OCI-LY7 (cell line): ENCODE data around the gene PIP4P1. TPM values are rescaled to one million over a fixed set of nuclear protein-coding genes. Genes with fewer than 3 reads are reported as not detected.
A peak's percentile ranks its signal among the peaks of the same experiment; 100 is the strongest.

Source experiments
- BruUV-seq: library from RNA; stranded (reverse); fragments of 400-500 nt; replicated peaks from 2 replicates; lab custom pipeline; 2021; lab: Mats Ljungman, UMichigan
- CTCF ChIA-PET: fragments of 300-600 bp; sonication (Branson Sonifier 250); formaldehyde crosslinking; loops from one replicate; lab custom pipeline; 2022; ENCODE audit warnings: antibody characterized with exemption; ENCODE audit not compliant: unreplicated experiment; lab: Charles Lee
- POLR2A ChIA-PET: fragments of 300-600 bp; sonication (Branson Sonifier 250); formaldehyde crosslinking; loops from one replicate; lab custom pipeline; 2022; ENCODE audit warnings: antibody characterized with exemption; lab: Charles Lee
- DNase-seq: peaks from one replicate; pipeline ENCODE4 v3.0.0-alpha.2; 2015; ENCODE audit warnings: low spot score
- H2AFZ ChIP-seq: fragments of 200-600 bp; sonication (generic), shearing (Covaris generic); 2 replicates; pipeline ENCODE4 v1.6.1; 2014; ENCODE audit warnings: mild to moderate bottlenecking, antibody characterized with exemption, low read length, moderate library complexity
- H3K27ac ChIP-seq: fragments of 200-600 bp; sonication (generic); 2 replicates; pipeline ENCODE4 v1.5.1; 2014; ENCODE audit warnings: mixed run types, low read depth, mild to moderate bottlenecking, moderate library complexity, low read length, inconsistent platforms; ENCODE audit not compliant: poor library complexity, severe bottlenecking
- H3K36me3 ChIP-seq: fragments of 200-600 bp; sonication (generic); 2 replicates; pipeline ENCODE4 v1.6.1; 2014; ENCODE audit warnings: mild to moderate bottlenecking, antibody characterized with exemption, low read length, moderate library complexity, mixed read lengths; ENCODE audit not compliant: insufficient read depth
- H3K4me1 ChIP-seq: fragments of 200-600 bp; sonication (generic); 2 replicates; pipeline ENCODE4 v1.5.1; 2014; ENCODE audit warnings: mild to moderate bottlenecking, low read length; ENCODE audit not compliant: insufficient read depth, poor library complexity, severe bottlenecking
- H3K4me2 ChIP-seq: fragments of 200-600 bp; sonication (generic); 2 replicates; pipeline ENCODE4 v1.6.1; 2014; ENCODE audit warnings: mild to moderate bottlenecking, low read length
- H3K4me3 ChIP-seq: fragments of 200-600 bp; sonication (generic); 2 replicates; pipeline ENCODE4 v1.5.1; 2014; ENCODE audit warnings: mild to moderate bottlenecking, low read depth, low read length; ENCODE audit not compliant: poor library complexity, severe bottlenecking
- H3K79me2 ChIP-seq: fragments of 200-600 bp; sonication (generic); 2 replicates; pipeline ENCODE4 v1.6.1; 2016; ENCODE audit warnings: low read depth, mild to moderate bottlenecking, low read length, moderate library complexity, mixed read lengths; ENCODE audit not compliant: insufficient read depth
- H3K9me2 ChIP-seq: fragments of 200-600 bp; sonication (generic); 2 replicates; pipeline ENCODE4 v1.6.1; 2016; ENCODE audit warnings: mild to moderate bottlenecking, low read length, mixed read lengths; ENCODE audit not compliant: insufficient read depth
- H3K9me3 ChIP-seq: fragments of 200-600 bp; sonication (generic); 2 replicates; pipeline ENCODE4 v1.6.1; 2014; ENCODE audit warnings: mild to moderate bottlenecking, mixed run types, low read length, mixed read lengths
- H4K20me1 ChIP-seq: fragments of 200-600 bp; sonication (generic); 2 replicates; pipeline ENCODE4 v1.6.1; 2014; ENCODE audit warnings: mild to moderate bottlenecking, antibody characterized with exemption, low read length, moderate library complexity, mixed read lengths; ENCODE audit not compliant: insufficient read depth
- EZH2phosphoT487 ChIP-seq: fragments of 200-600 bp; sonication (generic); IDR thresholded peaks from 2 replicates; pipeline ENCODE4 v1.6.1; 2018; ENCODE audit warnings: low read depth, borderline replicate concordance, mild to moderate bottlenecking, mixed run types, antibody characterized with exemption, low read length, moderate library complexity, mixed read lengths
- intact Hi-C: fragments of 100-400 bp; cut with micrococcal nuclease; formaldehyde crosslinking; loops from one replicate; pipeline ENCODE4 v1.10.0; 2022; ENCODE audit not compliant: unreplicated experiment
- total RNA-seq, 2 experiments: library from RNA; depleted of rRNA in 1 of 2; stranded (reverse); fragments of >200 nt in 1 of 2; shearing (Covaris generic) in 1 of 2; gene quantifications; 2 replicates each; pipeline ENCODE4 v1.2.3, GENCODE V29; 2014 to 2022
- TF ChIP-seq, protein P1 (sequence below): fragments of 200-600 bp; sonication (generic); conservative IDR thresholded peaks from 2 replicates; pipeline ENCODE4 v1.5.1; 2014; ENCODE audit warnings: mild to moderate bottlenecking, antibody characterized with exemption, low read length, moderate library complexity, mixed read lengths

PIP4P1 gene
- total RNA-seq, 2 experiments from 2014 or later, result 26.9 to 44.7 TPM

DNA sequence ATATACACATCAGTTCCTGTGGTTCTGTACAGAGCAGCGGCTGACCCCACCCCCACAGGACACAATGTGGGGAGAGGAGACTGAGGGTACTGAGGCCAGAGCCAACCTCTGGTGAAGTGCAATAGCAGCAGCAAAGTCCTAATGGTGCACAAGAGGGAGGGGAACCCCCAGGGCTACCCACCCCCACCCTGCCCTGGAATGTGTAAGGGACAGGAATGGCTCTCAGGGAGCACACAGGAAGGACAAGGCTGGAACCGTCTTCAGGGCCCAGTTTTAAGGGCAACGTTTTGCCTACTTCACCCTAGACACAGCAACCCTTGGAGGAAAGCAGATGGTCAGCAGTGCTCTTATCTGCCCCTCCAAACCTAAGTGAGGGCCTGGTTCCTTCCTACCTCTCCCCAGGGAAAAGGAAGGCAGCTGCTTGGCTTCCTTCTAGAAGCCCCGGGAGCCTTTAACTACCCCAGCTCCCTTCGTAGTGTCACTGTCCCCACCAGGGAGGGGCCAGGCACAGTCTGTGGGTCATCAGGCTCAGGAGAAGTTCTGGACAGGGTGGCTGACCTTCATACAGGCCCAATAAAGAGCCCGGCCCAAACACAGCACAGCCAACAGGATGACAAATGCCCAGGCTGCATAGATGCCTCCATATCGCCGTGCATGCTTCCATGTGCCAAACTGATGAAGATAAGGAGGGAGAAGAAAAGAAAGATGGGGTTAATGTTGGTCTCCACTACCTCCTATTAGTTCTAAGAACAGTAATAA is 3.0 kb downstream of the PIP4P1 start:
- peaks cover 49% of the 10 kb centered on the region for H3K36me3 ChIP-seq
- H3K4me2 ChIP-seq, result peak overlapping the region; percentile 88; the same call in 1 of the 2 replicates
- TF ChIP-seq, protein P1, sequence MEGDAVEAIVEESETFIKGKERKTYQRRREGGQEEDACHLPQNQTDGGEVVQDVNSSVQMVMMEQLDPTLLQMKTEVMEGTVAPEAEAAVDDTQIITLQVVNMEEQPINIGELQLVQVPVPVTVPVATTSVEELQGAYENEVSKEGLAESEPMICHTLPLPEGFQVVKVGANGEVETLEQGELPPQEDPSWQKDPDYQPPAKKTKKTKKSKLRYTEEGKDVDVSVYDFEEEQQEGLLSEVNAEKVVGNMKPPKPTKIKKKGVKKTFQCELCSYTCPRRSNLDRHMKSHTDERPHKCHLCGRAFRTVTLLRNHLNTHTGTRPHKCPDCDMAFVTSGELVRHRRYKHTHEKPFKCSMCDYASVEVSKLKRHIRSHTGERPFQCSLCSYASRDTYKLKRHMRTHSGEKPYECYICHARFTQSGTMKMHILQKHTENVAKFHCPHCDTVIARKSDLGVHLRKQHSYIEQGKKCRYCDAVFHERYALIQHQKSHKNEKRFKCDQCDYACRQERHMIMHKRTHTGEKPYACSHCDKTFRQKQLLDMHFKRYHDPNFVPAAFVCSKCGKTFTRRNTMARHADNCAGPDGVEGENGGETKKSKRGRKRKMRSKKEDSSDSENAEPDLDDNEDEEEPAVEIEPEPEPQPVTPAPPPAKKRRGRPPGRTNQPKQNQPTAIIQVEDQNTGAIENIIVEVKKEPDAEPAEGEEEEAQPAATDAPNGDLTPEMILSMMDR, result no peak
- TF ChIP-seq EZH2phosphoT487, result no peak
- DNase-seq, result no peak
- H3K9me3 ChIP-seq, result no peaks in the 10 kb centered on the region
- H3K4me1 ChIP-seq, result peaks cover 60% of the 10 kb centered on the region
- BruUV-seq, result no TSS peak
- no peaks in the 10 kb centered on the region for H3K9me2 ChIP-seq
- CTCF ChIA-PET, result no interaction called here
- POLR2A ChIA-PET, result interaction anchor here (1.0 kb wide), 1 partner anchor 41 kb away, joined by 3 read pairs; no protein-coding TSS in a partner anchor
- H3K79me2 ChIP-seq, result peaks cover 66% of the 10 kb centered on the region
- no peak overlapping the region for H3K4me3 ChIP-seq
- peaks cover 14% of the 10 kb centered on the region; the same call in 1 of the 2 replicates for H4K20me1 ChIP-seq
- no peak overlapping the region for H3K27ac ChIP-seq
- intact Hi-C loops, result no loop called here
- no peak overlapping the region for H2AFZ ChIP-seq

DNA sequence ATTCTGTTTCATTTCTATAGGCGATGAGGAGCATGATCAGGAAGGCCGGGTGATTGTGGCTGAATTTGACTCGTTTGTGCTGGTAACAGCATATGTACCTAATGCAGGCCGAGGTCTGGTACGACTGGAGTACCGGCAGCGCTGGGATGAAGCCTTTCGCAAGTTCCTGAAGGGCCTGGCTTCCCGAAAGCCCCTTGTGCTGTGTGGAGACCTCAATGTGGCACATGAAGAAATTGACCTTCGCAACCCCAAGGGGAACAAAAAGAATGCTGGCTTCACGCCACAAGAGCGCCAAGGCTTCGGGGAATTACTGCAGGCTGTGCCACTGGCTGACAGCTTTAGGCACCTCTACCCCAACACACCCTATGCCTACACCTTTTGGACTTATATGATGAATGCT is 4.3 kb downstream of the PIP4P1 start:
- TF ChIP-seq EZH2phosphoT487, result no peak
- TF ChIP-seq, protein P1, result no peak
- ChIA-PET POLR2A (interaction anchor here (0.6 to 4.4 kb wide), 5 partner anchors 11 to 813 kb away, joined by 4 to 27 read pairs (median 8); partner anchors contain the start of gene PNP), CTCF (no interaction called here)
- Histone ChIP-seq H4K20me1 (peaks cover 14% of the 10 kb centered on the region; the same call in 1 of the 2 replicates), H3K9me3 (no peaks in the 10 kb centered on the region), H3K27ac (no peak overlapping the region), H3K4me3 (peak overlapping the region; percentile 99), H3K4me1 (peaks cover 52% of the 10 kb centered on the region), H3K4me2 (peak overlapping the region; percentile 88), H3K9me2 (no peaks in the 10 kb centered on the region), H3K79me2 (peaks cover 76% of the 10 kb centered on the region), H2AFZ (no peak overlapping the region), H3K36me3 (peaks cover 62% of the 10 kb centered on the region)
- intact Hi-C loops, result no loop called here
- BruUV-seq, result no TSS peak
- no peak for DNase-seq
